Amygdala (tissue), 56 donors: ENCODE data around the gene RTN4R.
A peak's percentile ranks its signal among the peaks of the same experiment; 100 is the strongest.

Experiments used
- DNase-seq, 56 donors: peaks; one replicate each; lab custom pipeline; 2025; lab: John Stamatoyannopoulos, UW

The RTN4R gene

DNA sequence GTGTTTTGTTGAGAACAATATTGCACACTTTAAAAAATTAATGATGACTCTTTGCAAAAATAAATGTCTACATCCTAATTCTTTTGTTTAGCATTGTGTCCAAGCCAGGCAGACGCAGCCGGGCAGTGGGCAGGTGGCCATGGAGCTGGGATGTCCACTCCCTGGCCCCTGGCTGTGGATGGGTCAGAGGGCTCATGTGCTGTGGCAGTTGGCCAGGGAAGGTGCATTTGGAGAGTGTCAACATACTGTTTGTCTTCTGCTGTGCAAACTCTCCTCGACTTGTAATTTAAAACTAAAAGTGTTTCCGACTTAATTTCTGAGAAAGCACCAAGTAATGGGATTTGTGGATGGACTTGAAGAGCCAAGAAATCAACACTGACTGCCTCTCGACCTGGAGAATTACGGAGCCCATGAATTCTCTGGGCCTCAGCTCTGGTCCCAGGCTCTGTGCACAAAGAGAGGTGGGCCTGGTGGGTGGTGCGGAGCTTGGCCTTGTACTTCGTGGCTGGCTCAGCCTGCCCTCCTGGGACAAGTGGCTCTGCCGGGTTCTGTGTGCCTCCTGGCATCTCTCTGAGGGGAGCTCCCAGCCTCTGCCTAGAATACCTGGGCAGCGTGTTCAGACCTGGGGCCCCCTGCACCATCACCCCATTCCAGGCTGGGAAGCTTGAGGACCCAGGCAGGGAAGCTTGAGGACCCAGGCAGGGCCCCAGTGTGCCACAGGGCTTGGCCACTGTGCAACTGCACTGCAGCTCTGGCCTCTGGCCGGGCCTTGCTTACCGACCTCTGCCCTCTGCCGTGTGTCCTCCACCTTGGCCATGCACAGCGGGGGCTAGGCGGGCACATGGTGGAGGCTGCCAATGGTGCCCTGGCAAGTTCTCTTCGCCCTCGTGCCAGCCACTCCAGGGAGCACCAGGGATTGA is 46.4 kb downstream of the RTN4R start:
- DNase-seq = peak in 21 of 56 donors; percentile 8 to 62 (median 34)

DNA sequence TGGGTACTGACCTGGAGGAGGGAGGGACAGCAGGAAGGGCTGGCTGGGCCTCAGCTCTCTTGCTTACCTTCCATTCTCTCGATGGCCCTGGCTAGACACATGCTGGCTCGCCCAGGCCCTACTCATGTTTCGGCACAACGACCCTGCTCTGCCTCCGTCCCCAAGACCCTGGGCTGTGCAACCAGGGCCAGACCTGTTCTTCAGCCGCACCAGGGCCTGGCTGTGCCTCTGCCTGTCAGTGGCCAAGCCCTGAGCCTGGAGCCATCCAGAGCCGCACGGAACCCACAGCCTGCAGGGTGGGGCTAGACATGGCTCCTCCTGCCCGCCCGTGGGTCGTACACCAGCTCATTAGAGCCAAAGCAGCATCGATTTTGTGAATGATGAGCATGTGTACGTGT is 47.5 kb downstream of the RTN4R start:
- no peak for DNase-seq

DNA sequence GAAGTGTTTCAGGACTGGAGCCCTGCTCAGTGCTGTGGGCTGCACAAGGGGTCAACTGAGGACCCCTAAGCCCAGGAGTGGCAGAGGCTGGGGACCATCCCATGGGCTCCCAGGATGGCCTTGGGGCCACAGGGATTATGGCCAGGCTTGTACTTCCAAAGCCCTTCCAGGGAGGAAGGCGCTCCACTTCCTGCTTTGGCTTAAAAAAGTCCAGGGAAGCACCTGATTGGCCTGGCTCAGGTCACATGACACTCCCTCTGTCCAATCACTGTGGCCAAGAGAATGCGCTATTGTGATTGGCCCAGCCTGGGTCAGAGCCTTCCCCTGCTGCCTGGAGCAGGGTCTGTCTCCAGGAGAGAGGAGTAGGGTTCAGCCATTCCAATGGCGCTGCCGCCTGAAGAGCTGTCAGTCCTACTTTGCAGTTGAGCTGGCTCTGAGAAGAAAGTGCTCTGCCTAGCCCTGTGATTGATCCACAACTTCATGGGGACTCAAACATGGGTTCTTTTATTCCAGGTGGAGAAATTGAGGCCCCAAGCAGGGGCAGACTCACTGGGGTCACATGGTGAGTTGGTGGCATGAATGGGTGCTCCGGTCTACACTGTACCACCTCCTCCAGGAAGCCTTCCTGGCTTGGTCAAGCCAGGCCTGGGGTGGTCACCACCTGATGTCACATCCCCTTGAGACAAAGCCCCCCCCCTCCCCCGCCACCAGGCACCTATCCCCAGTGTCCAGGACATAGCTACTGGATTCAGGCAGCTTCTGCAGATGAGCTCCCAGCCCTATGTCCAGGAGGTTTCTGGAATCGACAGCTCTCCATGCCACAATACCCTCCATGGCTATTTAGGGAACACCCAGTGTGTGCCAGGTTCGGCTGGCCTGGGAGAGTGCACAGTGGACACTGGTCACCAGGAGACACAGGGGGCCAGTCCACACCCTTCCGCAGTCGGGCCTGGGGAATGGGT is 48.2 kb downstream of the RTN4R start:
- DNase-seq = no peak

DNA sequence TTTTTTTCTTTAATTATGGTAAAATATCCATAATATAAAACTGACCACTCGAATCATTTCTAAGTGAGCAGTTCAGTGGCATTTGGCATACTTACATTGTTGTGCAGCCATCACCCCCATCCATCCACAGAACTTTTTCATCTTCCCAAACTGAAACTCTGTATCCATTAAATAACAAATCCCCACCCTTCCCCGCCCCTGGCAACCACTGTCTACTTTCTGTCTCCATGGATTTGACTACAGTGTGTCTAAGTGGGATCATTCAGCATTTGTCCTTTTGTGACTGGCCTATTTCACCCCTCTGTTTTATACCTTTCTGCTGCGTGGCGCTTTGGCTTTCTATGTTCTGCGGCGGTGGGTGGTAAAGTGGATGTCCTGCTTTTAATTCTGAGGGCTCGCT is 49.1 kb downstream of the RTN4R start:
- DNase-seq = no peak

DNA sequence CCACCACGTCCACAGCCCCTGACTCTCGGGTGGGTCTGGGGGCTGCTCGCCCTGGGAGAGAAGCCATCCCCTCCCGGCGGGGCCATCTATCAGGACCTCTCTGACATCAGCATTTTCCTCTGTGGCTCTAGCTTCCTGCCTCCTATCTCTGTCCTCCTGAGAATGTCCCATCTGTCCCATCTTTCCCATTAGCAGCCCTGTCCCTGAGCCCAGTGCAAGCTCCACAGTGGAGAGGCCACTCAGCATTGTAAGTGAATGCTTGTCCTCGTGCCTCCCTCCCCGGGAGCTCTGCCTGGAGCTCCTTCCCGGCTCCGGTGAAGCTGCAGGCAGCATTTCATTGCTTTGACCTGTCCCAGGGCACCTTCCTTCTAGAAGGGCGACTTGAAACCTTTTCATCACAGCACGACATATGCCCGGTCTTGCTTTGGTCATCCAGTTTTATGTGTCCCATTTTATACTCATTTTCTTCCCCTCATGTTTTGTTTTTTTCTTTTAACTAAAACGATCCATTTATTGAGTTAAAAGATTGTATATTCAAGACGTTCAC is 49.7 kb downstream of the RTN4R start:
- no peak for DNase-seq

DNA sequence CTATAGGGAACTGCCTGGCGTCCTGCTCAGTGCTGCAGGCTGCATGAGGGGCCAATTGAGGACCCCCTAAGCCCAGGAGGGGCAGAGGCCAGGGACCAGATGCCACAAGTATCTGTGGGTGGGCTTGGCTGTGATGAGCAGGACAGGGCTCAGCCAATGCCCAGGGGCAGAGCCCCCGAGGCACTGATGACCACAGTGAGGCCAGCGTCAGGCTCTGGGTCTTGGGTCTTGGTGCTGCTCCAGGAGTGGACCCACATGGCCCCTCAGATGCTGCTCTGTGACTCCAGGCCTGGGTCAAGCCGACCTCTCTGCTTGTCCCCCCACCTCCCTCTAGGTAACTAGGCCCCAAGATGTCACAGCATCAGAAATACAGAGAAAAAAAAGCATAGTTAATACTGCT is 50.6 kb downstream of the RTN4R start:
- no peak for DNase-seq

DNA sequence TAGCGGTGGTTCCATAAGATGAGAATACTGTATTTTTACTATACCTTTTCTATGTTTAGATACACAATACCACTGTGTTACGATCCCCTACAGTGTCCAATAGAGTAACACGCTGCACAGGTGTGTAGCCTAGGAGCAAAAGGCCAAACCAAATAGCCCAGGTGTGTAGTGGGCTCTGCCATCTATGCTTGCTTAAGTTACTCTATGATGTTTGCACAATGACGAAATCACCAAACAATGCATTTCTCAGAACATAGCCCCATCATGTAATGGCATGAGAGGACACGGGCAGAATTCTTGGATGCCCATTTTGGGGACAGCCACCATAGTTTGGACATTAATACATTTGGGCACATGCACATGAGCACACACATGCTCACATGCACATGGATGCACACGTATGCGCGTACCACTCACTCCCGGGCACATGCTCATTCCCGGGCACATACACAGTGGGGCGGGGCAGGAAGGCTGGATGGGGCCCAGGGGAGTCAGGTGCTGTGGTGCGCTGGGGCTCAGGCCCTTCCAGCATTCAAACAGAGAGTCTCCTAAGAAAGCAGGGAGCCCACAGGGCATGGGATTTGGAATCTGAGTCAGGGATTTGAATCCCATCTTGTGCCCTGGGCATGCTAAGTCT is 51.1 kb downstream of the RTN4R start:
- DNase-seq = no peak

DNA sequence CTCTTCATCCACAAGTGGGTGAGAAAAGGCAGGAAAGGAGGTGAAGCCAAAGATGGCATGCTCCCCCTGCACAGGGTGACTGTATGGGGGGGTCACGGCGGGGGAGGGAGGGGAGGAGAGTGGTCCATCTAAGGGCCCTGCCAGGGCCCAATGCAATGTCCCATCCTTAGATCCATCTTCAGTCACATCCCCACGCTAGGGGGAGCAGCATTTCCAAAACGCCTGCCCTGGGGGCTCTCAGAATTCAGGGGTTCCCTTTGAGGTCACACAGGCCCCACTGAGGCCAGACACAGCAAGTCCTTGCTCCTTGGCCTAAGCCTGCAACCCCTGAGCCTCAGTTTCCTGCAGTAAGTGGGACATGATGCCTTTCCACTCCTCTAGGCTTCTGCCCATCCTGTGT is 52.4 kb downstream of the RTN4R start:
- DNase-seq = no peak

DNA sequence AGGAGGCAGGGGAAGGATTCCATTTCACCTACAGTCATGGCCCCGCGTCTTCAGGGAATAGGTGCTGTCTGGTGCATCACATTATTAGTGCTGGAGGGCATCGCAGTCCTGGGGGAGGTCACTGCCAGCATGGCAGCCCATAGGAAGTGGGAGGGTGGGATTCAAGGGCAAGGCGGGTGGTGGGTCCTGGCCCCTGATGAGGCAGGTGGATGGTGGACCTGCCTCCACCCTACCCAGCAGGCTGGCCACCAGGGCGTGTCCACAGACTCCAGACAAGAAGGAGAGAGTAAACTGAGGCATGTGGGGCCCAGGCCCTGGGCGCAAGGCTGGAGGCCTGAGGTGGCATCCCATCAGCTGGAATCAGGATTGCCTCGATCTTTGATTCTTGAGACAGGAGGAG is 53.3 kb downstream of the RTN4R start:
- no peak for DNase-seq

DNA sequence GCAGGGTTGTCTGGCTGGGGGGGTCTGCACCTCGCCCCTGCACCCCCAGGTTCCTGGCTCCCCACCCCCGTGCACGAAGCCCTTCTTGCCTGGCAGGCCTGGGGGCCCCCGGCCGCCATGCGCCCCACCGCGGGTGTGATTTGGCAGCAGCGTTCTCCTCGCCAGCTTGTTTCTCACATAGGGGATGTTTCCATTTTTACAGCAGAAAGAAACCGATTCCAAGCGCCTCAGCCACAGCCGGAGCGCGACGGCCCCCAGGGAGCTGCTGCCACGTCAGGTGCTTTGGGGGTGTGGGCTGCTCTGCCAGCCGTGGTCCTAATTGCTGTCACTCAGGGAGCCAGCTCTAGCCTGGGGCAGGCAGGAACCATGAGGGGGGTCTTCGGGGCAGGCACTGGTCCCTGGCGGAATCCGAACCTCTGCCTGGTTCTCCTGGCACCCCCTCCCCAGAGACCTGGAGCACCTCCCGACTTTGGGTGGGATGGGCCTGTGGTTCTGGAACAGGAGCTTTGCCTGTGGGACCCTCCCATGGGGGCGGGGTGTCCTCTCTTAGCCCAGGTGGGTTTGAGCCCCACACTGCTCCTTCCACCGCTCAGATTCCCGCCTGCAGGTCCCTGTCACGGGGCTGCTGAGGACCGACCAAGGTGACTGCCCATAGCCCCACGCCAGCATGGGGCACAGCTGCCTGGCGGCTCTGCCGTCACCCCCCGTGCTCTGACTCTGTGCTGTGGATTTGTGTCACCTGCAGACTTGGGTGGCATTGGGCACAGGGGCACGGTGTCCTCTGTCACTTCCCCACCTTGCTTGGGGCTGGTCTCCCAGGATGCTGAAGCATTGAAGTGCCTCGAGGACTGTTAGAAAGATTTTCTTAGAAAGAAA is 54.0 kb downstream of the RTN4R start:
- peak in 17 of 56 donors; percentile 10 to 62 (median 33) for DNase-seq

DNA sequence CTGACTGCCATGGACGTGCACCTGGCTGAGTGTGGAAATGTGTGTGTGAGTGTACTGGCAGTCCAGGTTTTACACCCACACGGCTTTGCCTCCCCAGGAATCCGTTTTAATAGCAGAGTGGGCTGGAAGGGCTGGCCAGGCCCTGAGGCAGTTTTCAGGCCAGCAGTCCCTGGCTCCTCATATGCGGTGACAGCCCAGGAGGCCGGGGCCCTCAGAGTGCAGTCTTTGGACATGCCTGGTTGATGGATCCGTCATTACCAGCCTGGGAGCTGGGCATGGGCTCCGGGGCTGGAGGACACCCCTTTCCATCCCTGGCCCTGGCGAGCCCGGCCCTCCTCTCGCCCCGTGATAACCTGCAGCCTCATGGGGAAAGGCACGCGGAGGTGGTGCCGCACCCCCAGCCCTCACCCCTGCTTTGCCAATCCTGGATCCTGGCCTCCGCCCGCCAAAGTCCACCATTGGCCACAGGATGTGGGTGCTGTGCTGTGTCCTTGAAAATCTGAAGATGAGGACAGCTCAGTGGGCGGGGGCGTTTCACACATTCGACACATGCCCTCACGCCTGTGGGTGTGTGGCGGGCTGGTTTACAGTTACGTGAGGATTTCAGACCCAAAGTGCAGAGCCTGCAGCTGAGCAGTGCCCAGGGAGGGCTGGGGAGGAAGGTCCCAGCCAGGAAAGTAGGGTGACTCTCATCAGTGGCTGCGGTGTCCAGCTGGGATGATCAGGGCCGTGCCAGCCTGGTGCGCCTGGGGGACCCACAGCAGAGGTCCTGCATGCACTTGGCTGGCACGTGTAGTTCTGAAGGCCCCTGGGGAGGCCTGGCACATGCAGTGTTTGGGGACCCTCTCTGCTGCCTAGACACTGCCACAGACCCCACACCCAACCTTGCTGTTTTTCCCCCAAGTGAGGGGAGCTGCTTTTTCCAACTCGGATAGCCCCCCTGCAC is 55.1 kb downstream of the RTN4R start:
- peak in 21 of 56 donors; percentile 9 to 71 (median 35) for DNase-seq

DNA sequence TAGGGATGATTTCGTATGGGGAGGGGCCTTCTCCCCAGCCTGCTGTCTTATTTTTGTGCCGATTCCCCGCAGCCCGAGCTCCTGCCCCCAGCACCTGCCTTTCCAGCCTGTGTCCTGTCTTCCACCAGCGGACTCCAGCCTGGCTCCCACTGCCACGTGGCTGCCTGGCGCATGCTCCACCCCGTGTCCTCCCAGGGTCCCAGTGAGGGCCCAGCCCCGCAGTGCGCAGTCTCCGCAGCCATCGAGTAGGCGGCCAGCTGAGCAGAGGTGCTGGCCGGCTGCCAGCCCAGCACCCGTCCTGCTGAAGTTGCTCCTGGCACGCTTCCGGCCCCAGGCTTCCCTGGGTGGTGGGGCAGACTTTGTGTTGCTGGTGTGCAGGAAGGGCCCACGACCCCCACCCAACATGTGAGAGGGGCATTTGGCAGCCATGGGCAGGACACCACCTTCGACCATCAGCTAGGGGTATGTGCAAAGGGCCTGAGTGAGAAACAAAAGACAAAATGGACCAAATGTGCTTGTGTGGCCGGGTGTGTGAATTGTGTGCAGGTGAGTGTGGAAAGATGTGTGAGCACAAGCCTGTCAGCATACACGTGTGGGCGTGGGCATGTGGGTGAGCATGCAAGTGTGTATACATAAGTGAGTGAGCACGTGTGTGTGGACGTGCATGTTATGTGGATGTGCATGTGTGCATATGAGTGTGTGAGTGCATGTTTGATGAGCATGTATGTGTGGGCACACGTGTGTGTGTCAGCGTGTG is 55.9 kb downstream of the RTN4R start:
- peak in 18 of 56 donors; percentile 12 to 55 (median 23) for DNase-seq

DNA sequence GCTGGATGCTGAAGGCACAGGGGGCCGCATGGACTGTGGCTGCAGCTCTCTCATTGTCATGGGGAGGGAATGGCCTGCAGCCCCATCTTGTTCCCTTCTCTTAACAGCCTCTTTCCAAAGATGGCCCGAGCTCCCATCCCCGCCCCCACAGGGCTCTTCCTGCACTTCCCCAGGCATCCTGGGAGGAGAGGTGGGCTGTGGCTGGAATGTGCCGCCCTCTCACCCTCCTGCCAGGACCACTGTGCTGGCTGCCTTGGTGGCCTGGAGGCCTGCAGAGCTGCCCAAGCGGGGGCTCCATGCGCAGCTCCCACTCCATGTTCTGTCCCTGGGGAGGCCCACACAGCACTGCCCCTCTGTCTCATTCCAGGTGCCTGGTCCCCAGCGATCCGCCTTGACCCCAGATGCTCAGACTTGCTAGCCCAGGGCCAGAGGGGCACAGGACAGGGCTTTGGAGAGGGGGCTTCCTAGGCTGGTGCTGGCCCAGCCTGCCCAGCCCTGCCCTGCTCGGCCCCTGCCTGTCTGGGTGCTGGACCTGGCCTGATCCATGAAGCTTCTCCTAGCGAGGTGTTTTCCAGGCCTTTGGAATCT is 56.6 kb downstream of the RTN4R start:
- DNase-seq = no peak

DNA sequence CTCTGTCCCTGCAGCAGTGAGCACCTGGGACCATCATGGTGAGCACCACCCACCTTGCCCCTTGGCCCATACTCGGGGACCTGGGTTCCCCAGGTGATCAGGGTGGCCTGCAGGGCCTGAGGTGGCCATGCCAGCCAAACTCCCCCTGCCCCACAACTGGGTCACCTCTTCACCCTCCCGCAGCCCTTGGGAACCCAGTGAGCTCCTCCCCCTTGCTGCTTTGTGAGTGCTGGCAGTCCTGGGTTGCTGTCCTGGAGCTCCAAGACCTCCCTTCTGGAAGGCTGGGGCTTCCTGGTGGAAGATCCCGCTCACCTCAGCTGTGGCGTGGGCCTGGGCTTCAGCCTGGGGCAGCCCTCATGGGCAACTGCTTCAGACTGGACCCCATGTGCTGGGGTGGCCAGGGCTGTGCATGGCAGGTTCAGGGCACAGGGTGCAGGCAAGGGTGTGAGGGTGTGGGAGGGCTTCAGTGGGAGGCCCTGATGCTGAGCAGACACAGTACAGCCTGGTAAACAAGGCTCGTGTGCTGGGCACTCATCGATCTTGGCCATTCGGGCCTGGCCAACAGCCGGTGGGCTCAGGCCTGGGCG is 57.6 kb downstream of the RTN4R start:
- no peak for DNase-seq

DNA sequence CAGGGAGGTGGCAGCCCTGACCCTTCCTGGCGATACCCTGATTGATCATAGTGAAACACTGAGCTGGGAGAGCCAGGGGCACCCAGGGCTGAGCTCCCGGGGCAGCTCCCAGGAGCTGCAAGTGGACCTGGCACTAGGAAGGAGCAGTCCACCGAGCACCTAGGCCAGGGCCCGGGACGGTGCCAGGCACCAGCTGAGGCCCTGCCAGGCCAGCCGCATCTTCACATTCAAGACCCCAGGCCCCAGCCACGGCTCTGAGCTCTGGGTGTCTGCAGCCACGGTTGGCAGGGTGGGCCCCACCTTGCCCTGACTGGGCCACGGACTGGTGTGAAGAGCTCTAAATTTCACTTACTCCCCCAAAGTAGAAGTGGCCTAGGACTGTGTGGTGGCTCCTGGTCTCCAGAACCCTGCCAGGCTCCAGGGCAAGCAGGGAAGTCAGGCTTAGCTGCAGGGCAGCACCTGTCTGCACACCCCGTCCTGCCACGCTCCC is 58.3 kb downstream of the RTN4R start:
- DNase-seq = no peak

DNA sequence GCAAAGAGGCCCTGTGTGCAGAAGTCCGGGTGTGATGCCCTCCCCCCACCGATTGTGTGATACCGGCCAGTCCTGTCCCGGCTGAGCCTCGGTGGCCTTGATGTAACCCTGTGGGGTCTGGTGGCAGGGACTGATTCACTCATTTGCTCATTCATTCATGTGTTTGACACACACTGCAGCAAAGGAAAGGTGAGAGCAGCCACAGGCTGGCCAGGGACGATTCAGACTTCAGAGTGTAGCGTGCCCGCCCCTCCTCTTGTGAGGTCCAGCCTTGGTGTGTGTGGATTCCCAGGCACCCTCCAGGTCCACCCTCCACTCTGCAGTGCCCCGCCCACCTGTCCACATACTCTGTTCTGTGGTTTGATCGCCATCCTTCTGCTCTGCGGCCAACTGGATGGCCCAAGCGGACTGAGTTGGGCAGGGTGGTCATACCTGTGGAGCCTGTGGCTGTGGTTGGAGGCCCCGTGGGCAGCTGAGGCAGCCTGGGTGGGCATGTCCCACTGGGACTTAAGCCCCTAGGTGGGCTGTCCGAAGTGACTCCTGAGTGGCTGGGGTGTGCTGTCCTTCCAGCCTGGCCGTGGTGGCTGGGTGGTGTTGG is 59.3 kb downstream of the RTN4R start:
- no peak for DNase-seq
